Prostate gland (tissue), 2 donors: ENCODE results near the gene HDAC4. TPM values are rescaled to one million over a fixed set of nuclear protein-coding genes. Genes with fewer than 3 reads are reported as not detected.
A peak's percentile ranks its signal among the peaks of the same experiment; 100 is the strongest.

ENCODE experiments used
- DNase-seq: peaks from one replicate; pipeline ENCODE4 v3.0.0-alpha.2; 2019; ENCODE audit warnings: low spot score
- H3K27ac ChIP-seq, 2 donors: fragments of 200-600 bp; sonication (generic); 2 replicates each; pipeline ENCODE4 v1.5.1; 2017 to 2019
- H3K27me3 ChIP-seq: fragments of 200-600 bp; sonication (generic); replicated peaks from 2 replicates; pipeline ENCODE4 v1.5.1; 2019; ENCODE audit not compliant: insufficient read depth
- H3K36me3 ChIP-seq, 2 donors: fragments of 200-600 bp; sonication (generic); 1 replicate in 1 of 2; 2 replicates in 1 of 2; pipeline versions ENCODE4 v1.5.1 to v1.8.1; 2017 to 2019
- H3K4me1 ChIP-seq: fragments of 200-600 bp; sonication (generic); replicated peaks from 2 replicates; pipeline ENCODE4 v1.5.1; 2019
- H3K4me3 ChIP-seq, 2 donors: fragments of 200-600 bp; sonication (generic); 2 replicates each; pipeline ENCODE4 v1.5.1; 2017 to 2019
- H3K9me3 ChIP-seq: fragments of 200-600 bp; sonication (generic); 2 replicates; pipeline ENCODE4 v1.5.1; 2017
- POLR2A ChIP-seq: fragments of 450-650 bp; IDR thresholded peaks from one replicate; pipeline ENCODE4 v1.6.1; 2016; ENCODE audit warnings: antibody characterized with exemption, mild to moderate bottlenecking
- POLR2AphosphoS5 ChIP-seq: sonication (generic); formaldehyde crosslinking; IDR thresholded peaks from one replicate; pipeline ENCODE4 v1.6.1; 2017; ENCODE audit warnings: antibody characterized with exemption
- WGBS: methylation state at CpG from one replicate; pipeline ENCODE4 v1.1.5; 2018; 5-methylcytosine and 5-hydroxymethylcytosine counted together
- intact Hi-C: fragments of 100-400 bp; cut with DNase I; formaldehyde crosslinking; loops from one replicate; pipeline ENCODE4 v1.14.2; 2022
- total RNA-seq, 2 donors: library from RNA; depleted of rRNA; stranded (reverse); fragments of >200 nt; gene quantifications; one replicate each; pipeline ENCODE4 v1.1.0, GENCODE V29; 2016
- TF ChIP-seq, protein P1 (sequence below), 4 experiments: fragments of 200-600 bp in 2 of 4; fragments of 450-650 bp in 2 of 4; sonication (generic) in 2 of 4; IDR thresholded peaks; 1 replicate in 3 of 4; 2 replicates in 1 of 4; pipeline ENCODE4 v1.5.1; 2016 to 2019; ENCODE audit warnings: antibody characterized with exemption in 4 of 4, mild to moderate bottlenecking in 2 of 4, moderate library complexity in 2 of 4

The HDAC4 gene
- total RNA-seq, 2 donors from 2014 or later, result 41.8 to 44.2 TPM

DNA sequence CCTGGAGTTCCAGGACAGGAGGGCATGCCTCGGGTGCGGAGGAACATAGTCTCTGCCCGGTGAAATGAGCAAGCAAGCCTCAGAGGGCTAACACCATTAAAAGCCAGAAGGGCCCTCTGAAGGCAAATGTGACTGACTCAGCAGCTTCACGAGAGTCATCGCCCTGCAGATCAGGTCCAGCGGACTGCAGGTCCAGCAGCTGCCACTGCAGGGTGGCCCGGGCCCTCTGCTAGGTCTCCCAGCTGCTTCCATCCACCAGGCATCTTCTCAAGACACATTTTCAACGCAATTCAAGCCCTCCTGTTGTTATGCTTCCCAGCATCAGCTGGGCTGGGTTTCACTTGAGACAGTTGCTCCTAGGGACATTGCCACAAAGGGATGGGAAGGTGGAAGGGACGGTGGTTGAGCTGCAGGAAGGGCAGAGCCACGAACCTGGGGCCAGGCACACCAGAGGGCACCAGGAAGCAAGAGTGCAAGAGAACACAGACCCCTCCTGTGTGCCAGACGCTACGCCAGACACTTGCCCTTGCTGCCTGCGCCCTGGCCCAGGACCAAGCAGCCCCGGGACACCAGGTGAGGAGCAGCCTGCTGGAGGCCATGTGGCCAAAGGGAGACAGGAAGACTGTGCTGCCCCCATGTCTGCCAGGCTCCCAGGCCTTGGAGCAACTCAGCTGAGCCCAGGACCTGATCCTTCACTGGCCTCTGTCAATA, 173.0 kb downstream of the HDAC4 start:
- Histone ChIP-seq H3K4me3 (no peak overlapping the region), H3K27ac (no peak overlapping the region), H3K36me3 (no peaks in the 10 kb centered on the region), H3K27me3 (no peaks in the 10 kb centered on the region), H3K9me3 (no peaks in the 10 kb centered on the region), H3K4me1 (peaks cover 15% of the 10 kb centered on the region)
- intact Hi-C loops, result loop anchor here (5.0 kb wide), 1 partner anchor 84 kb away; no protein-coding TSS in a partner anchor
- DNase-seq, result no peak
- TF ChIP-seq, protein P1, sequence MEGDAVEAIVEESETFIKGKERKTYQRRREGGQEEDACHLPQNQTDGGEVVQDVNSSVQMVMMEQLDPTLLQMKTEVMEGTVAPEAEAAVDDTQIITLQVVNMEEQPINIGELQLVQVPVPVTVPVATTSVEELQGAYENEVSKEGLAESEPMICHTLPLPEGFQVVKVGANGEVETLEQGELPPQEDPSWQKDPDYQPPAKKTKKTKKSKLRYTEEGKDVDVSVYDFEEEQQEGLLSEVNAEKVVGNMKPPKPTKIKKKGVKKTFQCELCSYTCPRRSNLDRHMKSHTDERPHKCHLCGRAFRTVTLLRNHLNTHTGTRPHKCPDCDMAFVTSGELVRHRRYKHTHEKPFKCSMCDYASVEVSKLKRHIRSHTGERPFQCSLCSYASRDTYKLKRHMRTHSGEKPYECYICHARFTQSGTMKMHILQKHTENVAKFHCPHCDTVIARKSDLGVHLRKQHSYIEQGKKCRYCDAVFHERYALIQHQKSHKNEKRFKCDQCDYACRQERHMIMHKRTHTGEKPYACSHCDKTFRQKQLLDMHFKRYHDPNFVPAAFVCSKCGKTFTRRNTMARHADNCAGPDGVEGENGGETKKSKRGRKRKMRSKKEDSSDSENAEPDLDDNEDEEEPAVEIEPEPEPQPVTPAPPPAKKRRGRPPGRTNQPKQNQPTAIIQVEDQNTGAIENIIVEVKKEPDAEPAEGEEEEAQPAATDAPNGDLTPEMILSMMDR (IDR thresholded peaks at IDR 0.05), result no peak
- no peak for TF ChIP-seq POLR2AphosphoS5
- TF ChIP-seq POLR2A, result no peak
- 87% methylated on average over 14 of the region's 14 CpGs for WGBS

DNA sequence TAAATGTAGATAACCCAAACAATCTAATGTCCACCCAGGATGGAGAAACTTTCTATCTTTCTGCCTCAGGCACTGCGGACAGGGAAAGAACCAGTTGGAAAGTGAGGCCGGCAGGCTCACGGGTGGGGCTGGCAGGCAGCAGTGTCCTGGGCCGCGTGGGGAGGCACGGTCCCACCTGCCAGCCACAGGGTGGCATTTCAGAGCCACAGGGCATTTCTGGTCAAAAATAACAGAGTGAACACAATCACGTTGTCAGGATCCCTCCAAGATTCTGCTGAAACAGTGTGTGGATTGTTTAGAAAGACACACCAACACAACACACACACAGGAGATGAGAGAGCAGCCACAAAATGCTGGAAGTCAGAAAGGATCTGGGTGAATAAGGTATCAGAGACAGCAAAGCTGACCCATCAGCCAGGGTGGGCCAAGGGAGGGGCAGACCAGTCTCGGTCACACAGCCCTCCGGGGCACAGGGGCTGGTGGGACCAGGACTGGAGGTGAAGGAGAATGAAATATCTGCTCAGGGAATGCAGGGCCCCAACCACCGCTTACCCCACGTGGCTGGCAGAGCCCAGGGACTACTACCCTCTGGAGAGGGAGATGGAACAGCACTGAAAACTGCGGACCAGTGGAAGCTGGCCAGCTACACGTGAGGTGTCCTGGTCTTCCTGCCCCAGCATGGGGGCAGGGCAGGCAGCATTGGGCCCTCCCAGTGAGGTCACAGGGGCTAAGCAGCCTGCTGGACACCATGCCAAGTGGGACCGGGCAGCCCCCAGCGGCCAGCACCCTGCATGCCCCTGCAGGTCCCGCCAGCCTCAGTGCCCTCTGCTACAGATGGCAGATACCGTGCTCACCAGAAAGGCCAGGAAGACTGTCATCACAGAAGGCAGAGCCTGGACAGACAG, 173.9 kb downstream of the HDAC4 start:
- peak overlapping the region; percentile 35 to 40 for H3K27ac ChIP-seq
- H3K4me3 ChIP-seq, result no peak overlapping the region
- TF ChIP-seq POLR2AphosphoS5, result no peak
- no peak for TF ChIP-seq POLR2A
- TF ChIP-seq, protein P1 (IDR thresholded peaks at IDR 0.05), result no peak
- H3K36me3 ChIP-seq, result no peaks in the 10 kb centered on the region
- 72% methylated on average over 16 of the region's 17 CpGs for WGBS
- H3K27me3 ChIP-seq, result no peaks in the 10 kb centered on the region
- no peaks in the 10 kb centered on the region for H3K9me3 ChIP-seq
- peaks cover 22% of the 10 kb centered on the region for H3K4me1 ChIP-seq
- intact Hi-C loops, result loop anchor here (5.0 kb wide), 1 partner anchor 85 kb away; no protein-coding TSS in a partner anchor
- DNase-seq, result no peak

DNA sequence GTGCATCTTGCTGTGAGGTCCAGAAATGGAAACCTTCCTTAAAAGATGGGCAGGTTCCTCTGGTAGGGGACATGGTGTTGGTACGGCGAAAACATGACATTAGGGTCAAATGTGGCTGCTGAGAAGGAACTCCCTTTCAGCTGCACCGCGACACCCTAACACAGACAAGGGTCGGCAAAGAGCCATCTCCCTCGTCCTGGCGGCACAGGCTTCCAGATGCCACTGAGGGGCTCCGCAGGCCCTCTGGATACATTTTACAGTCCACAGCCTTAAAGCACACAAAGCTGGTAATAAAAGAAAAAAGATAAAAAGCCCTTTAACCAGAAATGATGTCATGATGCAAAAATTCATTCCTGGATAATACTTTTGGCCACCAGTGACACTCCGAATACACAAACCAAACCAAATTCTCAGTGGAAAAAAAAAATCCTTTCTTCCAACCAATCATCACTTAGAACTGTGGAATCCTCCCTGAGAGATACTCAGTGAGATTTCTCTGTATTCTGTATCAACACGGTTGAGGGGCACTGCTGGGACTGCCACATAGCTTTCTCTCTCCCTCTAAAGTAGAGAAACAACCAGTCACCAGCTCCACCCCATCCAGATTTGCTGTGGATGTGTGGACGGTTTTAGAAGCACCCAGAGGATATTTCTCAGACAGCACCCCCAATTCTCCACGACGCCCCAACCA, 174.8 kb downstream of the HDAC4 start:
- TF ChIP-seq, protein P1 (IDR thresholded peaks at IDR 0.05), result no peak
- TF ChIP-seq POLR2AphosphoS5, result no peak
- TF ChIP-seq POLR2A, result no peak
- Histone ChIP-seq H3K27ac (peak overlapping the region; percentile 35 to 40), H3K4me3 (no peak overlapping the region), H3K4me1 (peaks cover 23% of the 10 kb centered on the region), H3K27me3 (no peaks in the 10 kb centered on the region), H3K36me3 (no peaks in the 10 kb centered on the region), H3K9me3 (no peaks in the 10 kb centered on the region)
- 48% methylated on average over 13 of the region's 13 CpGs for WGBS
- intact Hi-C loops, result loop anchor here (5.0 kb wide), 1 partner anchor 86 kb away; no protein-coding TSS in a partner anchor
- no peak for DNase-seq

DNA sequence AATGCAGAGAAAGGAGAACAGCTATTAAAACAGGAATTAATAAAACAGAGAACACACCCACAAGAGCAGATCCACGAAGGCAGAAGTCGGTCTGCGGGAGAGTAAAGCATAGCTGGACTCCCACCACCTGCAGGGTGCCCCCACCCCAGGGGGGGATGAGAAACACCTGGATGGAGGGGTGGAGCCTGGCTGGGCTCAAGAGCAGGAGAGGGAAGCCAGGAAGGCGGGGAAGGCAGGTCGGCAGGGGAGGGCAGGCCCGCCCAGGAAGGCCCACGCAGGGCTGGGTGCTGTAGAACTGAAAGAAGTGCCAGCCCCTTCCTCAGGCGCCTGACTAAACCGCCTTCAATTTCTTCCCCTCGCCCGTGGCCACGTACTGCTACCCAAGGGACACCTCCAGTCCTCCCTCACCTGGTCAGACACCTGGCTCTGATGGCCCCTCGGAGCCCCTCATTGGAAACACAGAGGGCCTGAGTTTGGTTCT, 175.4 kb downstream of the HDAC4 start:
- no peak for TF ChIP-seq POLR2A
- peak; percentile 29 for TF ChIP-seq POLR2AphosphoS5
- TF ChIP-seq, protein P1 (IDR thresholded peaks at IDR 0.05), result no peak
- intact Hi-C loops, result loop anchor here (5.0 kb wide), 1 partner anchor 87 kb away; no protein-coding TSS in a partner anchor
- H3K27me3 ChIP-seq, result no peaks in the 10 kb centered on the region
- DNase-seq, result no peak
- H3K4me1 ChIP-seq, result peaks cover 23% of the 10 kb centered on the region
- no peaks in the 10 kb centered on the region for H3K9me3 ChIP-seq
- WGBS, result 44% methylated on average over 13 of the region's 13 CpGs
- no peak overlapping the region for H3K4me3 ChIP-seq
- H3K36me3 ChIP-seq, result no peaks in the 10 kb centered on the region
- peak overlapping the region; percentile 35 to 40 for H3K27ac ChIP-seq
